KMS-11 (cell line): Measurements from ENCODE around the gene FBXO8.
"Not testable (repeated sequence)": the region's sequence is repeated elsewhere in the genome, so short reads cannot be mapped to it uniquely, and the experiment has no call there.

Source experiments
- H2AFZ ChIP-seq: fragments of 200-600 bp; sonication (generic); 2 replicates; pipeline ENCODE4 v1.6.1; 2016; ENCODE audit warnings: antibody characterized with exemption, mixed run types, low read depth
- H3K27ac ChIP-seq: fragments of 200-600 bp; sonication (generic); 2 replicates; pipeline ENCODE4 v1.6.1; 2016; ENCODE audit warnings: mild to moderate bottlenecking, mixed run types
- H3K27me3 ChIP-seq: fragments of 200-600 bp; sonication (generic); 2 replicates; pipeline ENCODE4 v1.6.1; 2017; ENCODE audit warnings: mild to moderate bottlenecking, low read depth, mixed run types, moderate library complexity; ENCODE audit not compliant: insufficient read depth
- H3K36me3 ChIP-seq: fragments of 200-600 bp; sonication (generic); 2 replicates; pipeline ENCODE4 v1.6.1; 2017; ENCODE audit warnings: mild to moderate bottlenecking, mixed run types; ENCODE audit not compliant: insufficient read depth
- H3K4me1 ChIP-seq: fragments of 200-600 bp; sonication (generic); 2 replicates; pipeline ENCODE4 v1.6.1; 2016; ENCODE audit warnings: mild to moderate bottlenecking, low read depth, mixed run types; ENCODE audit not compliant: poor library complexity, severe bottlenecking
- H3K4me2 ChIP-seq: fragments of 200-600 bp; sonication (generic); 2 replicates; pipeline ENCODE4 v1.7.0; 2016; ENCODE audit warnings: mild to moderate bottlenecking, mixed run types
- H3K4me3 ChIP-seq: fragments of 200-600 bp; sonication (generic); IDR thresholded peaks from 2 replicates; pipeline ENCODE4 v1.6.1; 2017; ENCODE audit warnings: low read depth, low read length, mixed read lengths; ENCODE audit not compliant: insufficient read depth
- H3K79me2 ChIP-seq: fragments of 200-600 bp; sonication (generic); 2 replicates; pipeline ENCODE4 v1.6.1; 2016; ENCODE audit warnings: low read depth, mixed run types; ENCODE audit not compliant: insufficient read depth
- H3K9ac ChIP-seq: fragments of 200-600 bp; sonication (generic); 2 replicates; pipeline ENCODE4 v1.6.1; 2016; ENCODE audit warnings: mild to moderate bottlenecking, mixed run types
- H4K20me1 ChIP-seq: fragments of 200-600 bp; sonication (generic); 2 replicates; pipeline ENCODE4 v1.6.1; 2016; ENCODE audit warnings: mild to moderate bottlenecking, mixed run types; ENCODE audit not compliant: insufficient read depth
- TF ChIP-seq, protein P1 (sequence below): fragments of 200-600 bp; sonication (generic); conservative IDR thresholded peaks from 2 replicates; pipeline ENCODE4 v1.6.1; 2017; ENCODE audit warnings: low read depth, mild to moderate bottlenecking, antibody characterized with exemption, low read length, moderate library complexity, mixed read lengths

FBXO8 gene

DNA sequence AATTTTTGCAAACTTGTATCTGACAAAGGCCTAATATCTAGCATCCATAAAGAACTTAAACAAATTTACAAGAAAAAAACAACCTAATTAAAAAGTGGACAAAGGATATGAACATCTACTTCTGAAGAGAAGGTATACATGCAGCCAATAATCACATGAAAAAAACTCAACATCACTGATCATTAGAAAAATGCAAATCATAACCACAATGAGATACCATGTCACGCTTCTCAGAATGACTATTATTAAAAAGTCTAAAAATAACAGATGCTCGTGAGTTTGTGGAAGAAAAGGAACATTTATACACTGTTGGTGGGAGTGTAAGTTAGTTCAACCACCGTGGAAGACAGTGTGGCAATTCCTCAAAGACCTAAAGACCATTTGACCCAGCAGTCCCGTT is 24.2 kb upstream of the FBXO8 start:
- TF ChIP-seq, protein P1, sequence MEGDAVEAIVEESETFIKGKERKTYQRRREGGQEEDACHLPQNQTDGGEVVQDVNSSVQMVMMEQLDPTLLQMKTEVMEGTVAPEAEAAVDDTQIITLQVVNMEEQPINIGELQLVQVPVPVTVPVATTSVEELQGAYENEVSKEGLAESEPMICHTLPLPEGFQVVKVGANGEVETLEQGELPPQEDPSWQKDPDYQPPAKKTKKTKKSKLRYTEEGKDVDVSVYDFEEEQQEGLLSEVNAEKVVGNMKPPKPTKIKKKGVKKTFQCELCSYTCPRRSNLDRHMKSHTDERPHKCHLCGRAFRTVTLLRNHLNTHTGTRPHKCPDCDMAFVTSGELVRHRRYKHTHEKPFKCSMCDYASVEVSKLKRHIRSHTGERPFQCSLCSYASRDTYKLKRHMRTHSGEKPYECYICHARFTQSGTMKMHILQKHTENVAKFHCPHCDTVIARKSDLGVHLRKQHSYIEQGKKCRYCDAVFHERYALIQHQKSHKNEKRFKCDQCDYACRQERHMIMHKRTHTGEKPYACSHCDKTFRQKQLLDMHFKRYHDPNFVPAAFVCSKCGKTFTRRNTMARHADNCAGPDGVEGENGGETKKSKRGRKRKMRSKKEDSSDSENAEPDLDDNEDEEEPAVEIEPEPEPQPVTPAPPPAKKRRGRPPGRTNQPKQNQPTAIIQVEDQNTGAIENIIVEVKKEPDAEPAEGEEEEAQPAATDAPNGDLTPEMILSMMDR = no peak
- Histone ChIP-seq H3K4me1 (no peaks in the 10 kb centered on the region), H3K27me3 (no peaks in the 10 kb centered on the region), H3K27ac (no peak overlapping the region), H3K79me2 (no peaks in the 10 kb centered on the region), H4K20me1 (no peaks in the 10 kb centered on the region), H2AFZ (no peak overlapping the region), H3K4me2 (no peak overlapping the region), H3K9ac (no peak overlapping the region), H3K36me3 (peaks cover 5% of the 10 kb centered on the region; the same call in 1 of the 2 replicates), H3K4me3 (no peak overlapping the region)

DNA sequence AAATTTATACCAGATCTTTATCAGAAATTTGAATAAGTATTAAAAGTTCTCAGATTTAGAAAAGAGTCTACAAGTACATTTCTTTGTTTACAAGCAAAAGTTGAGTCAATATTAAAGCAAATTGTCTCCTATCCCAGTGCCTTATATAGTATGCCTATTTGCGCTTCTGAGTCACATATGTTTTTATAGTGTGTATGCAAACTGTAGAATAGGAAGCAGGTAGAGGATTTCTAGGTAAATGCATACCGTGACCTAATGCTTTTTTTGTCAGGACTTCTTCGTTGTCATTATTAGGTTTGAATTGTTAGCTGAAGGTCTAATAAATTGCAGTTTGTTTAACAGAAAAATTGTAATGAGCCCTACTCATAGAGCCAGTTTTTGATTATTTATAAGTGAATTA is 22.5 kb upstream of the FBXO8 start:
- Histone ChIP-seq H3K4me2 (no peak overlapping the region), H3K4me1 (no peaks in the 10 kb centered on the region), H4K20me1 (no peaks in the 10 kb centered on the region), H2AFZ (no peak overlapping the region), H3K9ac (no peak overlapping the region), H3K4me3 (no peak overlapping the region), H3K79me2 (no peaks in the 10 kb centered on the region), H3K27ac (no peak overlapping the region), H3K36me3 (peaks cover 5% of the 10 kb centered on the region; the same call in 1 of the 2 replicates), H3K27me3 (no peaks in the 10 kb centered on the region)
- TF ChIP-seq, protein P1 = no peak

DNA sequence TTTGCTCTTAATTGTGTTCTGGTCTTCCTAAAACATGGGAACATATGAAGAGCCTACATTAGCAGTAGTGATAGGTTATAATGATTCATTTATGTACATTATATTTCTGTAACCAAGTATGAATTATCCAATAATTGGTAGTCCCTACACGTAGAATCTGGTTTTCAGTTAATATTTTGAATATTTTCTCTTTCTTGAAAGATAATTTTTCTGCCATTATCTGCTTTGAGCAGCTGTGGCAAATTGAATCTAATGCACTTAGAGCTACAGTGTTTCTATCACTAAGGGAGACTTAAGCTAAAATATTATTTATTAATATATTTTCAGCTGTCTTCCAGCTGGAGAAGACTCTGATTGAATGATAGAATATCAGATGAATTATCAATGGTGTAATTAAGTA is 21.2 kb upstream of the FBXO8 start:
- Histone ChIP-seq H3K79me2 (no peaks in the 10 kb centered on the region), H2AFZ (no peak overlapping the region), H3K27ac (no peak overlapping the region), H3K27me3 (no peaks in the 10 kb centered on the region), H3K4me3 (no peak overlapping the region), H3K9ac (no peak overlapping the region), H3K4me1 (no peaks in the 10 kb centered on the region), H3K36me3 (peaks cover 5% of the 10 kb centered on the region; the same call in 1 of the 2 replicates), H3K4me2 (no peak overlapping the region), H4K20me1 (no peaks in the 10 kb centered on the region)
- TF ChIP-seq, protein P1 = no peak

DNA sequence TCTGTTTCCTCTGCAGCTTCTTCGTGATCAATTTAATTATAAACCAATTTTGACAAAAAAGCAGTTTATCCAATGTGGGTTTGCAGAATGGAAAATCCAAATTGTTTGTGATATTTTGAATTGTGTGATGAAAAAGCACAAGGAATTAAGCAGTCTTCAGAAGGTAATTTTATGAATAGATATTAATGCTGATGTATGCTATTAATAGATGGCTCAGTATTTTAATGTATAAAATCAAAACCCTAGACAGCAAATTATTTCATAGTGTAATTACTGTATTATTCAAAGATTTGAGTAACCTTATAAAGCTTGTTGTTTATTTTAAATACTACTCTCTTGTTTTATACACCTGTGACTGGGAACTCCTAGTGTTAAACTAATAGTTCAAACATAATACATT is 20.2 kb upstream of the FBXO8 start:
- TF ChIP-seq, protein P1 = no peak
- H3K79me2 ChIP-seq = no peaks in the 10 kb centered on the region
- no peaks in the 10 kb centered on the region for H3K4me1 ChIP-seq
- H2AFZ ChIP-seq = no peak overlapping the region
- H3K27me3 ChIP-seq = no peaks in the 10 kb centered on the region
- no peaks in the 10 kb centered on the region for H4K20me1 ChIP-seq
- H3K9ac ChIP-seq = no peak overlapping the region
- H3K4me2 ChIP-seq = no peak overlapping the region
- H3K4me3 ChIP-seq = no peak overlapping the region
- no peak overlapping the region for H3K27ac ChIP-seq
- peaks cover 5% of the 10 kb centered on the region; the same call in 1 of the 2 replicates for H3K36me3 ChIP-seq

DNA sequence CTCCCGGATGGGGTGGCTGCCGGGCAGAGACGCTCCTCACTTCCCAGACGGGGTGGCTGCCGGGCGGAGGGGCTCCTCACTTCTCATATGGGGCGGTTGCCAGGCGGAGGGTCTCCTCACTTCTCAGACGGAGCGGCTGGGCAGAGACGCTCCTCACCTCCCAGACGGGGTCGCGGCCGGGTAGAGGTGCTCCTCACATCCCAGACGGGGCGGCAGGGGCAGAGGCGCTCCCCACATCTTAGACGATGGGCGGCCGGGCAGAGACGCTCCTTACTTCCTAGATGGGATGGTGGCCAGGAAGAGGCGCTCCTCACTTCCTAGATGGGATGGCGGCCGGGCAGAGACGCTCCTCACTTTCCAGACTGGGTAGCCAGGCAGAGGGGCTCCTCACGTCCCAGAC is 11.7 kb upstream of the FBXO8 start:
- H3K4me1 ChIP-seq = not testable (repeated sequence)

DNA sequence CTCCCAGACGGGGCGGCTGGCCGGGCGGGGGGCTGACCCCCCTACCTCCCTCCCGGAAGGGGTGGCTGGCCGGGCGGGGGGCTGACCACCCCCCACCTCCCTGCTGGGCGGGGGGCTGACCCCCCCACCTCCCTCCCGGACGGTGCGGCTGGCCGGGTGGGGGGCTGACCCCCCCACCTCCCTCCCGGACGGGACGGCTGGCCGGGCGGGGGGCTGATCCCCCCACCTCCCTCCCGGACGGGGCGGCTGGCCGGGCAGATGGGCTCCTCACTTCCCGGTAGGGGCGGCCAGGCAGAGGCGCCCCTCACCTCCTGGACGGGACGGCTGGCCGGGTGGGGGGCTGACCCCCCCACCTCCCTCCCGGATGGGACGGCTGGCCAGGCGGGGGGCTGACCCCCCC is 11.2 kb upstream of the FBXO8 start:
- H3K79me2 ChIP-seq = peaks cover 16% of the 10 kb centered on the region; the same call in 1 of the 2 replicates
- H4K20me1 ChIP-seq, H3K36me3 ChIP-seq: not testable (repeated sequence)

More for the DNA sequence above, 11.7 kb upstream of the FBXO8 start:
- peaks cover 16% of the 10 kb centered on the region; the same call in 1 of the 2 replicates for H3K79me2 ChIP-seq
- not testable (repeated sequence) for H2AFZ ChIP-seq, H3K9ac ChIP-seq, H3K27me3 ChIP-seq, H4K20me1 ChIP-seq, H3K4me2 ChIP-seq, H3K36me3 ChIP-seq, H3K4me3 ChIP-seq, H3K27ac ChIP-seq

More for the DNA sequence above, 11.2 kb upstream of the FBXO8 start:
- not testable (repeated sequence) for H3K27me3 ChIP-seq, H3K27ac ChIP-seq, H2AFZ ChIP-seq, H3K4me2 ChIP-seq, H3K4me1 ChIP-seq, H3K9ac ChIP-seq, H3K4me3 ChIP-seq
